ENCODE data around the gene ASXL3. TPM values are rescaled to one million over a fixed set of nuclear protein-coding genes. Genes with fewer than 3 reads are reported as not detected.

Gene ASXL3
- total RNA-seq, 1 experiment from 2014 or later: 1.2 TPM

GRCh38 chr18:33576999-33577646, 896 bp upstream of the ASXL3 start:
- DNase-seq: no peak
- H3K4me3 ChIP-seq (ENCODE audit: low read depth, low read length): no peak overlapping the region; the same call in 1 of the 2 replicates
- no TSS peak for BruUV-seq (replicated peaks)
- Mint-ChIP-seq H3K4me3 (ENCODE audit: unreplicated experiment) (no peak overlapping the region), H3K27me3 (ENCODE audit: insufficient read depth, unreplicated experiment) (peaks cover 9% of the 10 kb centered on the region), H3K4me1 (ENCODE audit: low read depth, unreplicated experiment) (no peaks in the 10 kb centered on the region), H3K9me3 (ENCODE audit: unreplicated experiment) (no peaks in the 10 kb centered on the region), H3K36me3 (ENCODE audit: insufficient read depth, unreplicated experiment) (no peaks in the 10 kb centered on the region), H3K27ac (ENCODE audit: unreplicated experiment) (peak overlapping the region; percentile 64)
- no peak for TF ChIP-seq CTCF (IDR thresholded peaks at IDR 0.05; ENCODE audit: insufficient read depth in 1 of 2, low read depth in 1 of 2, low read length in 1 of 2, severe bottlenecking in 1 of 2, unreplicated experiment in 1 of 2)
- no peaks in the 10 kb centered on the region for H3K4me1 ChIP-seq
- no peaks in the 10 kb centered on the region for H3K27me3 ChIP-seq (replicated peaks; ENCODE audit: control insufficient read depth, insufficient read depth, low read length)
- H3K36me3 ChIP-seq (ENCODE audit: control insufficient read depth, insufficient read depth, low read length): no peaks in the 10 kb centered on the region
- CTCF ChIA-PET: no interaction called here
- POLR2A ChIA-PET: no interaction called here
- intact Hi-C loops (cut with micrococcal nuclease; ENCODE audit: unreplicated experiment): no loop called here
- no peaks in the 10 kb centered on the region for H3K9me3 ChIP-seq

GRCh38 chr18:33578518-33579348, 714 bp downstream of the ASXL3 start:
- H3K4me1 ChIP-seq: no peaks in the 10 kb centered on the region
- no peak overlapping the region for H3K27ac Mint-ChIP-seq (ENCODE audit: unreplicated experiment)
- no peaks in the 10 kb centered on the region for H3K4me1 Mint-ChIP-seq (ENCODE audit: low read depth, unreplicated experiment)
- no peaks in the 10 kb centered on the region for H3K9me3 Mint-ChIP-seq (ENCODE audit: unreplicated experiment)
- no peaks in the 10 kb centered on the region for H3K9me3 ChIP-seq
- intact Hi-C loops (cut with micrococcal nuclease; ENCODE audit: unreplicated experiment): no loop called here
- no peak for TF ChIP-seq CTCF (IDR thresholded peaks at IDR 0.05; ENCODE audit: insufficient read depth in 1 of 2, low read depth in 1 of 2, low read length in 1 of 2, severe bottlenecking in 1 of 2, unreplicated experiment in 1 of 2)
- ChIA-PET CTCF (no interaction called here), POLR2A (no interaction called here)
- H3K4me3 Mint-ChIP-seq (ENCODE audit: unreplicated experiment): no peak overlapping the region
- no peaks in the 10 kb centered on the region for H3K36me3 ChIP-seq (ENCODE audit: control insufficient read depth, insufficient read depth, low read length)
- H3K27me3 ChIP-seq (replicated peaks; ENCODE audit: control insufficient read depth, insufficient read depth, low read length): no peaks in the 10 kb centered on the region
- BruUV-seq (replicated peaks): no TSS peak
- H3K27me3 Mint-ChIP-seq (ENCODE audit: insufficient read depth, unreplicated experiment): peaks cover 9% of the 10 kb centered on the region
- peak overlapping the region; percentile 27 for H3K4me3 ChIP-seq (ENCODE audit: low read depth, low read length)
- no peaks in the 10 kb centered on the region for H3K36me3 Mint-ChIP-seq (ENCODE audit: insufficient read depth, unreplicated experiment)
- peak in 1 of 2 experiments; percentile 5 for DNase-seq

- DNase-seq: no peak
- BruUV-seq (replicated peaks): no TSS peak
- no peaks in the 10 kb centered on the region for H3K4me1 ChIP-seq
- no peaks in the 10 kb centered on the region for H3K9me3 ChIP-seq
- no peaks in the 10 kb centered on the region for H3K4me1 Mint-ChIP-seq (ENCODE audit: low read depth, unreplicated experiment)
- ChIA-PET CTCF (no interaction called here), POLR2A (no interaction called here)
- H3K27me3 ChIP-seq (replicated peaks; ENCODE audit: control insufficient read depth, insufficient read depth, low read length): no peaks in the 10 kb centered on the region
- no peaks in the 10 kb centered on the region for H3K9me3 Mint-ChIP-seq (ENCODE audit: unreplicated experiment)
- H3K27me3 Mint-ChIP-seq (ENCODE audit: insufficient read depth, unreplicated experiment): peaks cover 9% of the 10 kb centered on the region
- intact Hi-C loops (cut with micrococcal nuclease; ENCODE audit: unreplicated experiment): no loop called here
- H3K36me3 ChIP-seq (ENCODE audit: control insufficient read depth, insufficient read depth, low read length): no peaks in the 10 kb centered on the region
- no peak overlapping the region for H3K4me3 ChIP-seq (ENCODE audit: low read depth, low read length)
- no peak overlapping the region for H3K27ac Mint-ChIP-seq (ENCODE audit: unreplicated experiment)
- no peak for TF ChIP-seq CTCF (IDR thresholded peaks at IDR 0.05; ENCODE audit: insufficient read depth in 1 of 2, low read depth in 1 of 2, low read length in 1 of 2, severe bottlenecking in 1 of 2, unreplicated experiment in 1 of 2)
- H3K4me3 Mint-ChIP-seq (ENCODE audit: unreplicated experiment): no peak overlapping the region
- no peaks in the 10 kb centered on the region for H3K36me3 Mint-ChIP-seq (ENCODE audit: insufficient read depth, unreplicated experiment)
Measured at GRCh38 chr18:33579349-33580215, 1.6 kb downstream of the ASXL3 start.

Data from Caco-2 (cell line).